Fibroblast of lung (primary cell): ENCODE data around the gene GRAP2. TPM values are rescaled to one million over a fixed set of nuclear protein-coding genes. Genes with fewer than 3 reads are reported as not detected.

ENCODE experiments used
- DNase-seq, 2 donors: peaks; one replicate each; pipeline versions ENCODE4 v3.0.0 to v3.0.0-alpha.2; 2010; ENCODE audit warnings: low read depth in 2 of 2
- H2AFZ ChIP-seq: 2 replicates; pipeline ENCODE4 v1.5.1; 2012; ENCODE audit warnings: low read length, control low read depth, inconsistent platforms
- H3K27ac ChIP-seq: 2 replicates; pipeline ENCODE4 v1.5.1; 2011; ENCODE audit warnings: low read length, control low read depth; ENCODE audit not compliant: insufficient read depth
- H3K27me3 ChIP-seq: 2 replicates; pipeline ENCODE4 v1.5.1; 2011; ENCODE audit warnings: mild to moderate bottlenecking, low read length; ENCODE audit not compliant: control insufficient read depth, insufficient read depth
- H3K36me3 ChIP-seq: 2 replicates; pipeline ENCODE4 v1.5.1; 2011; ENCODE audit warnings: low read length; ENCODE audit not compliant: control insufficient read depth, insufficient read depth
- H3K4me1 ChIP-seq: 2 replicates; pipeline ENCODE4 v1.5.1; 2011; ENCODE audit warnings: low read length; ENCODE audit not compliant: control insufficient read depth, insufficient read depth; ENCODE audit errors: extremely low read depth
- H3K4me2 ChIP-seq: 2 replicates; pipeline ENCODE4 v1.5.1; 2011; ENCODE audit warnings: low read length, control low read depth; ENCODE audit not compliant: insufficient read depth; ENCODE audit errors: extremely low read depth
- H3K4me3 ChIP-seq, 4 experiments: fragments of 200-600 bp in 1 of 4; sonication (generic) in 1 of 4; replicated peaks in 1 of 4; 2 replicates each; pipeline ENCODE4 v1.5.1; 2011 to 2016; ENCODE audit warnings: low read length in 4 of 4, low read depth in 3 of 4, mild to moderate bottlenecking in 3 of 4, control low read depth in 2 of 4, inconsistent platforms in 1 of 4, mixed read lengths in 1 of 4; ENCODE audit not compliant: insufficient read depth in 1 of 4; ENCODE audit errors: control extremely low read depth in 1 of 4
- H3K79me2 ChIP-seq: 2 replicates; pipeline ENCODE4 v1.5.1; 2012; ENCODE audit warnings: mild to moderate bottlenecking, low read length, inconsistent platforms; ENCODE audit not compliant: control insufficient read depth, insufficient read depth
- H3K9ac ChIP-seq: 2 replicates; pipeline ENCODE4 v1.5.1; 2011; ENCODE audit warnings: mild to moderate bottlenecking, low read length, control low read depth; ENCODE audit not compliant: insufficient read depth
- H3K9me3 ChIP-seq: 2 replicates; pipeline ENCODE4 v1.5.1; 2012; ENCODE audit warnings: low read depth, low read length; ENCODE audit not compliant: control insufficient read depth, insufficient read depth
- H4K20me1 ChIP-seq: 2 replicates; pipeline ENCODE4 v1.5.1; 2011; ENCODE audit warnings: low read length; ENCODE audit not compliant: control insufficient read depth, insufficient read depth; ENCODE audit errors: extremely low read depth
- CTCF ChIP-seq, 2 donors: IDR thresholded peaks in 1 of 2; conservative IDR thresholded peaks in 1 of 2; 1 replicate in 1 of 2; 2 replicates in 1 of 2; pipeline ENCODE4 v1.5.1; 2011 to 2012; ENCODE audit warnings: low read length in 2 of 2, control low read depth in 1 of 2, inconsistent platforms in 1 of 2, low read depth in 1 of 2, mild to moderate bottlenecking in 1 of 2
- EZH2 ChIP-seq: IDR thresholded peaks from 2 replicates; pipeline ENCODE4 v1.5.1; 2012; ENCODE audit warnings: low read length, control low read depth, mild to moderate bottlenecking; ENCODE audit errors: missing control alignments
- polyA plus RNA-seq, 2 donors: library from polyadenylated mRNA; depleted of rRNA in 1 of 2; stranded (reverse) in 1 of 2; unstranded in 1 of 2; fragments of >200 nt; gene quantifications; 2 replicates each; pipeline ENCODE4 v1.2.1, GENCODE V29; 2011 to 2012; ENCODE audit warnings: missing spikeins in 1 of 2
- total RNA-seq: library from RNA; depleted of rRNA; stranded (reverse); fragments of >200 nt; gene quantifications from 2 replicates; pipeline ENCODE4 v1.2.1, GENCODE V29; 2014

The GRAP2 gene
- total and polyA plus RNA-seq, 2 donors (not counting 1 experiment from before 2014, with no cell fraction given) = not detected

- Histone ChIP-seq H3K79me2 (no peaks in the 10 kb centered on the region), H3K4me2 (no peak within 1 kb of the TSS), H3K27me3 (no peaks in the 10 kb centered on the region), H3K9ac (no peak within 1 kb of the TSS), H3K27ac (peak within 1 kb of the TSS; percentile 6), H3K4me1 (peaks cover 6% of the 10 kb centered on the region), H3K9me3 (no peaks in the 10 kb centered on the region), H3K4me3 (no peak within 1 kb of the TSS), H4K20me1 (no peaks in the 10 kb centered on the region), H3K36me3 (no peaks in the 10 kb centered on the region), H2AFZ (peak within 1 kb of the TSS; percentile 4)
- TF ChIP-seq EZH2 = no peak
- TF ChIP-seq CTCF (conservative IDR thresholded peaks at IDR 0.05 in 1 of 2, IDR thresholded peaks at IDR 0.05 in 1 of 2; ENCODE audit: low read depth in 1 of 2, low read length in 2 of 2) = peak; percentile 12 to 48
- DNase-seq = peak; percentile 52 to 74
Measured at GRCh38 chr22:39959640-39960447, 59.0 kb downstream of the GRAP2 start, which contains the start of gene TMA7B. TSS of gene TMA7B (plus strand) at chr22:39960397. CDS start at chr22:39964375, 3,978 bp downstream.

- Histone ChIP-seq H3K27me3 (no peaks in the 10 kb centered on the region), H3K27ac (peak overlapping the region; percentile 6), H3K36me3 (no peaks in the 10 kb centered on the region), H3K4me1 (peaks cover 6% of the 10 kb centered on the region), H3K79me2 (no peaks in the 10 kb centered on the region), H2AFZ (no peak overlapping the region), H3K4me2 (no peak overlapping the region), H4K20me1 (no peaks in the 10 kb centered on the region), H3K9me3 (no peaks in the 10 kb centered on the region), H3K9ac (no peak overlapping the region), H3K4me3 (no peak overlapping the region)
- TF ChIP-seq EZH2 (no peak), CTCF (conservative IDR thresholded peaks at IDR 0.05 in 1 of 2, IDR thresholded peaks at IDR 0.05 in 1 of 2; ENCODE audit: low read depth in 1 of 2, low read length in 2 of 2) (no peak)
- peak; percentile 92 to 99 for DNase-seq
Measured at GRCh38 chr22:39960791-39961746, 60.2 kb downstream of the GRAP2 start.

GRCh38 chr22:39962071-39962470, 61.2 kb downstream of the GRAP2 start:
- no peaks in the 10 kb centered on the region for H3K9me3 ChIP-seq
- no peaks in the 10 kb centered on the region for H4K20me1 ChIP-seq
- no peaks in the 10 kb centered on the region for H3K27me3 ChIP-seq
- no peak overlapping the region for H3K9ac ChIP-seq
- no peaks in the 10 kb centered on the region for H3K36me3 ChIP-seq
- peaks cover 6% of the 10 kb centered on the region for H3K4me1 ChIP-seq
- DNase-seq = peak in 1 of 2 donors; percentile 66
- H3K27ac ChIP-seq = no peak overlapping the region
- H3K4me2 ChIP-seq = no peak overlapping the region
- no peak overlapping the region for H2AFZ ChIP-seq
- no peaks in the 10 kb centered on the region for H3K79me2 ChIP-seq
- no peak overlapping the region for H3K4me3 ChIP-seq
- no peak for TF ChIP-seq CTCF (conservative IDR thresholded peaks at IDR 0.05 in 1 of 2, IDR thresholded peaks at IDR 0.05 in 1 of 2; ENCODE audit: low read depth in 1 of 2, low read length in 2 of 2)
- TF ChIP-seq EZH2 = no peak
